HFFc6 (cell line): ENCODE measurements around the gene LCN15. TPM values are rescaled to one million over a fixed set of nuclear protein-coding genes. Genes with fewer than 3 reads are reported as not detected.
"Not testable (repeated sequence)": the region's sequence is repeated elsewhere in the genome, so short reads cannot be mapped to it uniquely, and the experiment has no call there.

Experiments
- DNase-seq: peaks from one replicate; pipeline ENCODE4 v3.0.0-alpha.2; 2018
- H3K27ac Mint-ChIP-seq: 2 replicates; pipeline ENCODE4 v1.8.0; 2020; ENCODE audit warnings: mild to moderate bottlenecking, mixed read lengths
- H3K27me3 Mint-ChIP-seq: 2 replicates; pipeline ENCODE4 v1.8.0; 2021; ENCODE audit warnings: mild to moderate bottlenecking, moderate library complexity, mixed read lengths; ENCODE audit not compliant: insufficient read depth
- H3K36me3 Mint-ChIP-seq: 2 replicates; pipeline ENCODE4 v1.8.0; 2021; ENCODE audit warnings: low read depth, mixed read lengths
- H3K4me1 Mint-ChIP-seq: 2 replicates; pipeline ENCODE4 v1.8.0; 2020; ENCODE audit warnings: low read depth, mixed read lengths
- H3K4me3 Mint-ChIP-seq: 2 replicates; pipeline ENCODE4 v1.8.0; 2020; ENCODE audit warnings: mild to moderate bottlenecking, moderate library complexity, mixed read lengths
- H3K9me3 Mint-ChIP-seq: 2 replicates; pipeline ENCODE4 v1.8.0; 2020; ENCODE audit warnings: mild to moderate bottlenecking, mixed read lengths
- total RNA-seq, 6 experiments: library from RNA; stranded (reverse); fragmentation: NEBNext Ultra II Directional; extraction: Animal tissue kit (Norgen Biotek cat#: 25700); gene quantifications; 2 replicates in 1 of 6; 3 replicates in 5 of 6; pipeline ENCODE4 v1.2.3, GENCODE V29; 2021
- TF ChIP-seq, protein P1 (sequence below): fragments of 200-600 bp; sonication (generic); IDR thresholded peaks from 2 replicates; pipeline ENCODE4 v1.5.0; 2021; ENCODE audit warnings: antibody characterized with exemption, mild to moderate bottlenecking

The LCN15 gene
- total RNA-seq, 6 experiments from 2014 or later, result not detected

- H3K27ac Mint-ChIP-seq, result no peak overlapping the region
- TF ChIP-seq, protein P1, sequence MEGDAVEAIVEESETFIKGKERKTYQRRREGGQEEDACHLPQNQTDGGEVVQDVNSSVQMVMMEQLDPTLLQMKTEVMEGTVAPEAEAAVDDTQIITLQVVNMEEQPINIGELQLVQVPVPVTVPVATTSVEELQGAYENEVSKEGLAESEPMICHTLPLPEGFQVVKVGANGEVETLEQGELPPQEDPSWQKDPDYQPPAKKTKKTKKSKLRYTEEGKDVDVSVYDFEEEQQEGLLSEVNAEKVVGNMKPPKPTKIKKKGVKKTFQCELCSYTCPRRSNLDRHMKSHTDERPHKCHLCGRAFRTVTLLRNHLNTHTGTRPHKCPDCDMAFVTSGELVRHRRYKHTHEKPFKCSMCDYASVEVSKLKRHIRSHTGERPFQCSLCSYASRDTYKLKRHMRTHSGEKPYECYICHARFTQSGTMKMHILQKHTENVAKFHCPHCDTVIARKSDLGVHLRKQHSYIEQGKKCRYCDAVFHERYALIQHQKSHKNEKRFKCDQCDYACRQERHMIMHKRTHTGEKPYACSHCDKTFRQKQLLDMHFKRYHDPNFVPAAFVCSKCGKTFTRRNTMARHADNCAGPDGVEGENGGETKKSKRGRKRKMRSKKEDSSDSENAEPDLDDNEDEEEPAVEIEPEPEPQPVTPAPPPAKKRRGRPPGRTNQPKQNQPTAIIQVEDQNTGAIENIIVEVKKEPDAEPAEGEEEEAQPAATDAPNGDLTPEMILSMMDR, result no peak
- H3K4me1 Mint-ChIP-seq, result peaks cover 16% of the 10 kb centered on the region
- H3K4me3 Mint-ChIP-seq, result no peak overlapping the region
- DNase-seq, result no peak
- H3K36me3 Mint-ChIP-seq, result no peaks in the 10 kb centered on the region
- peaks cover 29% of the 10 kb centered on the region for H3K27me3 Mint-ChIP-seq
- no peaks in the 10 kb centered on the region for H3K9me3 Mint-ChIP-seq
Measured at GRCh38 chr9:136802321-136802720, 38.0 kb upstream of the LCN15 start.

- H3K9me3 Mint-ChIP-seq, result no peaks in the 10 kb centered on the region
- H3K27ac Mint-ChIP-seq, result no peak overlapping the region
- peaks cover 39% of the 10 kb centered on the region for H3K27me3 Mint-ChIP-seq
- H3K4me1 Mint-ChIP-seq, result peaks cover 23% of the 10 kb centered on the region
- no peak for DNase-seq
- H3K4me3 Mint-ChIP-seq, result peak overlapping the region; percentile 74
- TF ChIP-seq, protein P1, result no peak
- no peaks in the 10 kb centered on the region for H3K36me3 Mint-ChIP-seq
Measured at GRCh38 chr9:136799854-136800657, 35.7 kb upstream of the LCN15 start.

DNA sequence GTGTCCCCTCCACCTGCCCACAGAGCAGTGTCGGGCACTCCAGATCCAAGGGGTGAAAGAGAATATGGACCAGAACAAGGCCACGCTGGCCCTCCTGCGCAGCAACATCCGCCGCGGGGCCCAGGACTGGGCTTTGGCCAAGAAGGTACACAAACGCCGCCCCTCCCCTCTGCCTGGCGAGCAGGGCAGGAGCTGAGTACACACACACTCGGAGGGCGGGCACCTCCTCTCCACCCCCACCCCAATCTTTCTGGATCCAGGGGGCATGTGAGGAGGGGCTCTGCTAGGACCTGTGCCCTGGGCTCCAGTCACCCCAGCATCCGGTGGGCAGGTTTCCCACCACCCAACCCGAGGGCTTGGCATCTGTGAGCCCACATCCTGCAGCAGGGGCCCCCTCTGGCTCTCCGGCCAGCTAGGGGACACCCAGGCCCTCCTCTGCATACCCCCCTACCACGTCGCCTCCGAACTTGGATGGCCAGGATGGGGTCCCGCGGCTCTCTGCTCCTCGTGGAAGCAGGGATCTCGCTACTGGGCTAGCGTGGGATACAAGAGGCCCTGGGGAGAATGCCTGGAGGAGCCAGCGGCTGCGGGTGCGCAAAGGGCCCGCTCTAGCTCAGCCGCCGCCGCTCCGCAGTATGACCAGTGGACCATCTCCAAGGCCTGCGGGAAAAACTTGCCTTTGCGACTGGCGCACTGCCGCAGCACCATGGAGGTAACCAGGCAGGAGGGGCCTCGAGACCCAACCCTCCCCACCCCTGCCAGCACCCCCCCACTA, 34.9 kb upstream of the LCN15 start:
- Mint-ChIP-seq H3K27ac (no peak overlapping the region), H3K36me3 (no peaks in the 10 kb centered on the region), H3K9me3 (no peaks in the 10 kb centered on the region), H3K27me3 (peaks cover 39% of the 10 kb centered on the region), H3K4me3 (no peak overlapping the region), H3K4me1 (peaks cover 23% of the 10 kb centered on the region)
- TF ChIP-seq, protein P1, result no peak
- no peak for DNase-seq

DNA sequence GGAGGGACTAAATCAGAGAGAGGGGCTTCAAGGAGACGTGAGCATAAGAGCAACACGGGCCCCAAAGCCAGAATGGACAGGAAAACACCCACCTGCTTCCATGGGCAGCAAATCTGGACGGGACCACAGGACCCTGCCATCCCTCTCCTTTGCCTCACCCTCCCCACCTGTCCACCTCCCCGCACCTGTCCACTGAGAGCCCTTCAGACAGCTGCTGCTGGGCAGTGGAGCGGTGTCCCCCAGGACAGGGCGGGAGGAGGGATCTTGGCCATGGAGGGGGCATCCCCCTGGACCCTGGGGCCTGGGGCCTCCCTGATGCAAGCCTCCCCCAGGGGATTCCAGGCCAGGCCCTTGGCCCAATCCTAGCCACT, 34.4 kb upstream of the LCN15 start:
- Mint-ChIP-seq H3K27me3 (peaks cover 39% of the 10 kb centered on the region), H3K4me3 (no peak overlapping the region), H3K27ac (no peak overlapping the region), H3K4me1 (peaks cover 23% of the 10 kb centered on the region), H3K9me3 (no peaks in the 10 kb centered on the region), H3K36me3 (no peaks in the 10 kb centered on the region)
- no peak for DNase-seq
- TF ChIP-seq, protein P1, result no peak

- not testable (repeated sequence) for H3K36me3 Mint-ChIP-seq, H3K9me3 Mint-ChIP-seq, H3K4me3 Mint-ChIP-seq, DNase-seq
- Mint-ChIP-seq H3K27ac (peak overlapping the region; percentile 50; the same call in 1 of the 2 replicates), H3K4me1 (peaks cover 31% of the 10 kb centered on the region), H3K27me3 (peaks cover 35% of the 10 kb centered on the region)
Measured at GRCh38 chr9:136796775-136797347, 32.5 kb upstream of the LCN15 start.
